Kidney (tissue), 14 donors: ENCODE data around the gene KIAA0232. TPM values are rescaled to one million over a fixed set of nuclear protein-coding genes. Genes with fewer than 3 reads are reported as not detected.

Experiments used
- DNase-seq, 5 donors: peaks; one replicate each; pipeline ENCODE4 v3.0.0-alpha.2; 2013 to 2020
- FAIRE-seq: peaks from 2 replicates; lab custom pipeline; 2012; peaks lifted over from hg19 to GRCh38; lab: Jason Lieb, UNC
- H3K27ac ChIP-seq, 2 donors: one replicate each; pipeline ENCODE4 v1.7.0; 2013; ENCODE audit warnings: low read depth in 2 of 2, low read length in 2 of 2, inconsistent platforms in 1 of 2
- H3K27me3 ChIP-seq: one replicate; pipeline ENCODE4 v1.7.1; 2013; ENCODE audit warnings: low read length, inconsistent platforms; ENCODE audit not compliant: control insufficient read depth, insufficient read depth
- H3K36me3 ChIP-seq, 3 donors: one replicate each; pipeline versions ENCODE4 v1.7.0 to v1.7.1; 2013; ENCODE audit warnings: low read length in 3 of 3, control low read depth in 1 of 3, inconsistent platforms in 1 of 3; ENCODE audit not compliant: insufficient read depth in 3 of 3, control insufficient read depth in 2 of 3
- H3K4me1 ChIP-seq, 3 donors: one replicate each; pipeline versions ENCODE4 v1.7.0 to v1.7.1; 2013; ENCODE audit warnings: low read length in 3 of 3, inconsistent platforms in 1 of 3, low read depth in 1 of 3; ENCODE audit not compliant: control insufficient read depth in 2 of 3, insufficient read depth in 2 of 3
- H3K4me3 ChIP-seq, 3 donors: one replicate each; pipeline versions ENCODE4 v1.7.0 to v1.8.1; 2013; ENCODE audit warnings: low read length in 3 of 3, control low read depth in 1 of 3, inconsistent platforms in 1 of 3
- H3K9ac ChIP-seq, 3 donors: one replicate each; pipeline versions ENCODE4 v1.7.0 to v1.7.1; 2013; ENCODE audit warnings: low read length in 3 of 3, control low read depth in 1 of 3, inconsistent platforms in 1 of 3
- H3K9me3 ChIP-seq, 3 donors: one replicate each; pipeline versions ENCODE4 v1.7.0 to v1.7.1; 2013; ENCODE audit warnings: low read length in 3 of 3, control low read depth in 1 of 3, inconsistent platforms in 1 of 3; ENCODE audit not compliant: control insufficient read depth in 2 of 3, insufficient read depth in 1 of 3
- CTCF ChIP-seq: IDR thresholded peaks from 3 replicates; pipeline ENCODE4 v1.5.1; 2012; ENCODE audit warnings: mild to moderate bottlenecking, moderate library complexity, borderline replicate concordance; ENCODE audit not compliant: insufficient read depth; ENCODE audit errors: extremely low read depth
- intact Hi-C: fragments of 100-400 bp; cut with DNase I; formaldehyde crosslinking; loops from one replicate; pipeline ENCODE4 v1.11.1; 2022
- polyA plus RNA-seq: library from polyadenylated mRNA; stranded (reverse); fragments of 350-450 nt; fragmentation: Illumina TruSeq; extraction: RNeasy Lipid Tissue Mini Kit (QIAGEN cat#74804); gene quantifications from one replicate; pipeline ENCODE4 v1.2.3, GENCODE V29; 2014; ENCODE audit warnings: low read depth, low replicate concordance; ENCODE audit not compliant: insufficient read depth
- total RNA-seq: library from RNA; stranded (reverse); fragmentation: NEBNext Ultra II Directional; extraction: Animal tissue kit (Norgen Biotek cat#: 25700); gene quantifications from one replicate; pipeline ENCODE4 v1.2.1, GENCODE V29; 2021
- donor health status: control.
- donor health status: control.
- donor health status: control.
- donor health status: control.
- donor health status: control.
- donor health status: DM: yes; HTN: yes; CAD: no.
- donor health status: Normal renal cell carcinoma (clear cell type).

KIAA0232 gene
- total and polyA plus RNA-seq, 2 donors from 2014 or later = 14.0 to 39.9 TPM

GRCh38 chr4:6750286-6751221 is 32.0 kb upstream of the KIAA0232 start:
- no peak for FAIRE-seq
- Histone ChIP-seq H3K9ac (no peak overlapping the region), H3K27me3 (no peaks in the 10 kb centered on the region), H3K4me1 (peaks cover 0 to 19% (median 10%) of the 10 kb centered on the region in 3 donors), H3K36me3 (no peaks in the 10 kb centered on the region), H3K9me3 (no peaks in the 10 kb centered on the region), H3K27ac (no peak overlapping the region), H3K4me3 (no peak overlapping the region)
- DNase-seq = peak in 1 of 5 donors; percentile 61
- intact Hi-C loops = no loop called here
- no peak for TF ChIP-seq CTCF

- Histone ChIP-seq H3K4me1 (peaks cover 0 to 14% (median 10%) of the 10 kb centered on the region in 3 donors), H3K27ac (no peak overlapping the region), H3K9me3 (no peaks in the 10 kb centered on the region), H3K36me3 (no peaks in the 10 kb centered on the region), H3K27me3 (no peaks in the 10 kb centered on the region), H3K4me3 (no peak overlapping the region), H3K9ac (no peak overlapping the region)
- TF ChIP-seq CTCF = no peak
- intact Hi-C loops = no loop called here
- FAIRE-seq (no peak), DNase-seq (no peak)
Observed at GRCh38 chr4:6751611-6752485, 30.7 kb upstream of the KIAA0232 start.

GRCh38 chr4:6752486-6752829 is 30.1 kb upstream of the KIAA0232 start:
- DNase-seq = no peak
- no peak overlapping the region for H3K4me3 ChIP-seq
- intact Hi-C loops = no loop called here
- H3K4me1 ChIP-seq = peaks cover 0 to 10% (median 10%) of the 10 kb centered on the region in 3 donors
- H3K27ac ChIP-seq = no peak overlapping the region
- H3K27me3 ChIP-seq = no peaks in the 10 kb centered on the region
- no peak for FAIRE-seq
- TF ChIP-seq CTCF = no peak
- no peak overlapping the region for H3K9ac ChIP-seq
- no peaks in the 10 kb centered on the region for H3K9me3 ChIP-seq
- H3K36me3 ChIP-seq = no peaks in the 10 kb centered on the region
